ENCODE results near the gene TCF20.

TCF20 gene

GRCh38 chr22:42231929-42232328 is 38.5 kb downstream of the TCF20 start:
- DNase-seq (ENCODE audit: extremely low read depth, low read depth) = no peak
- TF ChIP-seq CTCF (IDR thresholded peaks at IDR 0.05; ENCODE audit: low read depth, low read length, missing control alignments) = no peak
- H3K4me3 ChIP-seq (replicated peaks; ENCODE audit: low read depth, low read length) = no peak overlapping the region

GRCh38 chr22:42229455-42230149 is 40.9 kb downstream of the TCF20 start:
- no peak for TF ChIP-seq CTCF (IDR thresholded peaks at IDR 0.05; ENCODE audit: low read depth, low read length, missing control alignments)

GRCh38 chr22:42228483-42228882 is 42.0 kb downstream of the TCF20 start:
- no peak overlapping the region for H3K4me3 ChIP-seq (replicated peaks; ENCODE audit: low read depth, low read length)
- no peak for TF ChIP-seq CTCF (IDR thresholded peaks at IDR 0.05; ENCODE audit: low read depth, low read length, missing control alignments)
- DNase-seq (ENCODE audit: extremely low read depth, low read depth) = no peak

More at GRCh38 chr22:42229455-42230149, 40.9 kb downstream of the TCF20 start:
- DNase-seq (ENCODE audit: extremely low read depth, low read depth) = peak; percentile 14
- H3K4me3 ChIP-seq (replicated peaks; ENCODE audit: low read depth, low read length) = no peak overlapping the region

DNA sequence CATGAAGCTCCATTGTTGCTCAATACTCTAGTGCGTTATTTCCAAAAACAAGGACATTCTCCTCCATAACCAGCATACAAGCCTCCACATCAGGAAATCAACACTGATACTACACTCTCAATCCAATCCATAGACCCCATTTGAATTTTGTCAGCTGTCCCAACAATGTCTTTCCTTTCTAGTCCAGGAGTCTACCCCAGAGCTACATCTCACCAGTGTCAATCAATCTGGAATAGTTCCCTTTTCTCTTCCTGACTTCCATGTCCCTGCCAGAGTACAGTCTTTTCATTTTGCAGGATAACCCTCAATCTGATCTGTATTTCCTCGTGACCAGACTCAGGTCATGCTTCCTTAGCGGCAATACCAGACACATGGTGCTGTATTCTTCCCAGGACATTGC is 43.0 kb downstream of the TCF20 start:
- no peak for TF ChIP-seq CTCF (IDR thresholded peaks at IDR 0.05; ENCODE audit: low read depth, low read length, missing control alignments)
- H3K4me3 ChIP-seq (replicated peaks; ENCODE audit: low read depth, low read length) = no peak overlapping the region
- no peak for DNase-seq (ENCODE audit: extremely low read depth, low read depth)

GRCh38 chr22:42225841-42226240 is 44.6 kb downstream of the TCF20 start:
- no peak for TF ChIP-seq CTCF (IDR thresholded peaks at IDR 0.05; ENCODE audit: low read depth, low read length, missing control alignments)
- no peak overlapping the region for H3K4me3 ChIP-seq (replicated peaks; ENCODE audit: low read depth, low read length)
- no peak for DNase-seq (ENCODE audit: extremely low read depth, low read depth)

- no peak for DNase-seq (ENCODE audit: extremely low read depth, low read depth)
- H3K4me3 ChIP-seq (replicated peaks; ENCODE audit: low read depth, low read length) = no peak overlapping the region
- no peak for TF ChIP-seq CTCF (IDR thresholded peaks at IDR 0.05; ENCODE audit: low read depth, low read length, missing control alignments)
Observed at GRCh38 chr22:42222140-42222539, 48.3 kb downstream of the TCF20 start.
